GM20000 (cell line): ENCODE results near the gene PTPRN2.

Experiments
- DNase-seq: peaks from one replicate; pipeline ENCODE4 v3.0.0; 2012; ENCODE audit warnings: low spot score
- TF ChIP-seq, protein P1 (sequence below): IDR thresholded peaks from 2 replicates; pipeline ENCODE4 v1.5.1; 2012; ENCODE audit warnings: mild to moderate bottlenecking, control low read depth; ENCODE audit errors: extremely low read depth, missing control alignments

Gene PTPRN2

GRCh38 chr7:158023681-158024350, 563.8 kb downstream of the PTPRN2 start:
- TF ChIP-seq, protein P1, sequence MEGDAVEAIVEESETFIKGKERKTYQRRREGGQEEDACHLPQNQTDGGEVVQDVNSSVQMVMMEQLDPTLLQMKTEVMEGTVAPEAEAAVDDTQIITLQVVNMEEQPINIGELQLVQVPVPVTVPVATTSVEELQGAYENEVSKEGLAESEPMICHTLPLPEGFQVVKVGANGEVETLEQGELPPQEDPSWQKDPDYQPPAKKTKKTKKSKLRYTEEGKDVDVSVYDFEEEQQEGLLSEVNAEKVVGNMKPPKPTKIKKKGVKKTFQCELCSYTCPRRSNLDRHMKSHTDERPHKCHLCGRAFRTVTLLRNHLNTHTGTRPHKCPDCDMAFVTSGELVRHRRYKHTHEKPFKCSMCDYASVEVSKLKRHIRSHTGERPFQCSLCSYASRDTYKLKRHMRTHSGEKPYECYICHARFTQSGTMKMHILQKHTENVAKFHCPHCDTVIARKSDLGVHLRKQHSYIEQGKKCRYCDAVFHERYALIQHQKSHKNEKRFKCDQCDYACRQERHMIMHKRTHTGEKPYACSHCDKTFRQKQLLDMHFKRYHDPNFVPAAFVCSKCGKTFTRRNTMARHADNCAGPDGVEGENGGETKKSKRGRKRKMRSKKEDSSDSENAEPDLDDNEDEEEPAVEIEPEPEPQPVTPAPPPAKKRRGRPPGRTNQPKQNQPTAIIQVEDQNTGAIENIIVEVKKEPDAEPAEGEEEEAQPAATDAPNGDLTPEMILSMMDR: no peak

DNA sequence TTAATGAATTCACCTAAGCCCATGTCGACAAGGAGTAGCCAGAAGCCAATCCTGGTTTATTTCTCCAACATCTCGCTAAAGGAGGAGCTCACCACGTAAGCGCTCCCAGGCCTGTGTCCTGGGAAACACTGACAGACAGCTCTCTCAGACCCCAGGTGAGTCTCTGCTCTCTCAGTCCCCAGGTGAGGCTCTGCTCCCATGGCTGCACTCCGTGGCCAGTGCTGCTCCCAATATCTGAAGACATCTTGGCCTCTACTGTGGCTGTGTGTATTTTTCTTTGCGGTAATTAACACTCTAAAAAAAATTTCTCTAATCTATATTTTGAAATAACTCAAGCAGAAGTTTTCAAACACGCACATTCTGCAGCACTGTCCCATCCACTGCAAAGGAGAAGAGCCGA, 564.5 kb downstream of the PTPRN2 start:
- TF ChIP-seq, protein P1: no peak
- no peak for DNase-seq

More at GRCh38 chr7:158023681-158024350, 563.8 kb downstream of the PTPRN2 start:
- no peak for DNase-seq

DNA sequence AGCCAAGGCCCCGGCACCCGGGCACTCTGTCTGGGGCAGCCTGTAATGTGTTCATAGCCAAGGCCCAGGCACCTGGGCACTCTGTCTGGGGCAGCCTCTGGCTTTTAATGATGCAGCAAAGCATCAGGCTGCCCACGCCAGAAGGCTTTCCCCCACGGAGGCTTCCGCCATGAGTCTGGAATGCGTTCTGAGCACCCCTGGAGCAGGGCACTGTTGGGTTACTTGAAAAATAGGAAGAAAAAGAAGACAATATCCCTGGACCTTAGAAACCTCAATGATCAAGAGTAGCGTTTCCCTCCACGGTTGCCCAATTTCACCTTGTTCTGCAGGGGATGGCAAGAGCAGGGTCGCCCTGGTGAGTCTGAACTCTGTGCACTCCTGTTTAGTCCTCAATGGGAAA, 565.0 kb downstream of the PTPRN2 start:
- DNase-seq: no peak
- TF ChIP-seq, protein P1: no peak

DNA sequence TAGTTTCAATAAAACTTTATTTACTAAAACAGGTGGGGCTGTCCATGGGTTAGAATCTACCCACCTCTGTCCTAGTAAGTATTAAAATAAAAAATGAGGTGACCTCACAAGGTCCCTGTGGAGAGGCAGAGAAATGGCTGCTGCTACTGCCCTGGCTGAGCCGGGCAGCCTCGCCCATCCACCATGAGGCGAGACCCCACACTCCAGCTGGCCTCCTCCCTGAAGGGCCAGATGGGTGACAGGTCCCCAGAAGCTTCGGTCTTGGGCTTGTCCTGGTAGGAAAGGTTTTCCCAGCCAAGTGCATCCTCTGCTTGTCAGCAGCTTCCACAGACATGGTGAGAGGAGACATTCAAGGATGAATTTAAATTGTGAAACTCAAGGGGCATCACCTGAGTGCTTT, 565.8 kb downstream of the PTPRN2 start:
- TF ChIP-seq, protein P1: no peak
- no peak for DNase-seq

DNA sequence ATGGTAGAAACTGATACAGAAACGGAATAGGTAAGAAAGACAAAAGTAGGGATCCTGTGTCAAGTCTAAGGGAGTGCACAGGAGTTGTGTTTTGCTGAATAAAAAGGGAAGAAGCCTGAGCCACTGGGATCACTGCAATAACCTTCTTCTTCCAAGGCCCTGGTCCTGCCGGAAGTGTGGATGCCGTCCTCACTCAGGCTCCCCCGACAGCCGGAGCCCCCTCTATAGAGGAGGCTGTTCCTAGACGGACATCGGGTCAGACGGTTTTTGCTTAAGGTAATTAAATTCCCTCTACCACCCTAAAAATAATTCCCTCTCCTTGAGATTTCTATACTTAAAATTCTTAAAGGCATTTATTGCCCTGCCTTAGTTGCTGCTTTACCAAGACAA, 566.9 kb downstream of the PTPRN2 start:
- no peak for DNase-seq
- TF ChIP-seq, protein P1: no peak

- TF ChIP-seq, protein P1: no peak
- DNase-seq: no peak
These were observed 567.6 kb downstream of the PTPRN2 start for GRCh38 chr7:158019726-158020705.
